ENCODE data around the gene CHKB. TPM values are rescaled to one million over a fixed set of nuclear protein-coding genes. Genes with fewer than 3 reads are reported as not detected.
A peak's percentile ranks its signal among the peaks of the same experiment; 100 is the strongest.

CHKB gene
- total RNA-seq, 2 experiments from 2014 or later, result 55.6 to 60.3 TPM

DNA sequence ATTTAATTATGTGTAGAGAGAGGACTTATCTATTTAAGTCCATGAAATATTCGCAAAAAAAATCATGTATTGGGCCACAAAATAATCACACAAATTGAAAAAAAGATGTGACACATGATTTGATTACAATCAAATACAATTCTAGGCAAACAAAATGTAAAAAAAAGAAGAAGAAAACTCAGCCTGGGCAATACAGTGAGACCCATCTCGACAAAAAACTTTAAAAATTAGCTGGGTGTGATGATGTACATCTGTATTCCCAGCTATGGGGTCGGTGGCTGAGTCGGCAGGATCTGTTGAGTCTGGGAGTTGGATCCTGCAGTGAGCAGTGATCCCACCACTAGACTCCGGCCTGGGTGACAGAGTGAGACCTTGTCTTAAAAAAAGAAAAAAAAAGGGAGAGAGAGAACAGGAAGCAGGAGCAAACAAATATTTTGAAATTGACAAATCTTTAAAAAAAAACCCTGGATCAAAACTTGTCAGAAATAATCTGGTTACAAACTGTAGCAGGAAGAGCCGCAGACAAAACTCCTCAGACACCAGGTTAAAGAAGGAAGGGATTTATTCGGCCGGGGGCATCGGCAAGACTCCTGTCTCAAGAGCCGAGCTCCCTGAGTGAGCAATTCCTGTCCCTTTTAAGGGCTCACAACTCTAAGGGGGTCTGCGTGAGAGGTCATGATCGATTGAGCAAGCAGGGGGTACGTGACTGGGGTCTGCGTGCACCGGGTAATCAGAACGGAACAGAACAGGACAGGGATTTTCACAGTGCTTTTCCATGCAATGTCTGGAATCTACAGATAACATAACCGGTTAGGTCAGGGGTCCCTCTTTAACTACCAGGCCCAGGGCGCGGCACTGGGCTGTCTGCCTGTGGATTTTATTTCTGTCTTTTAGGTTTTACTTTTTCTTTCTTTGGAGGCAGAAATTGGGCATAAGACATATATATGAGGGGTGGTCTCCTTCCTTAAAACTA is 49.5 kb downstream of the CHKB start:
- ATAC-seq (no peak), DNase-seq (no peak)
- Mint-ChIP-seq H3K36me3 (ENCODE audit: low read depth) (peaks cover 9% of the 10 kb centered on the region), H3K9me3 (no peaks in the 10 kb centered on the region), H3K4me1 (ENCODE audit: low read depth) (peaks cover 29% of the 10 kb centered on the region), H3K4me3 (peak overlapping the region; percentile 89), H3K27me3 (no peaks in the 10 kb centered on the region), H3K27ac (peak overlapping the region; percentile 87)
- ChIA-PET CTCF (interaction anchor here (1.4 to 3.3 kb wide), 2 partner anchors 8 to 12 kb away, joined by 6 to 19 read pairs; partner anchors contain the start of genes KLHDC7B and SCO2), POLR2A (interaction anchor here (0.9 to 2.9 kb wide), 6 partner anchors 7 to 88 kb away, joined by 3 to 20 read pairs (median 6); partner anchors contain the start of gene KLHDC7B)
- intact Hi-C loops (cut with micrococcal nuclease), result no loop called here
- TF ChIP-seq, protein P1, sequence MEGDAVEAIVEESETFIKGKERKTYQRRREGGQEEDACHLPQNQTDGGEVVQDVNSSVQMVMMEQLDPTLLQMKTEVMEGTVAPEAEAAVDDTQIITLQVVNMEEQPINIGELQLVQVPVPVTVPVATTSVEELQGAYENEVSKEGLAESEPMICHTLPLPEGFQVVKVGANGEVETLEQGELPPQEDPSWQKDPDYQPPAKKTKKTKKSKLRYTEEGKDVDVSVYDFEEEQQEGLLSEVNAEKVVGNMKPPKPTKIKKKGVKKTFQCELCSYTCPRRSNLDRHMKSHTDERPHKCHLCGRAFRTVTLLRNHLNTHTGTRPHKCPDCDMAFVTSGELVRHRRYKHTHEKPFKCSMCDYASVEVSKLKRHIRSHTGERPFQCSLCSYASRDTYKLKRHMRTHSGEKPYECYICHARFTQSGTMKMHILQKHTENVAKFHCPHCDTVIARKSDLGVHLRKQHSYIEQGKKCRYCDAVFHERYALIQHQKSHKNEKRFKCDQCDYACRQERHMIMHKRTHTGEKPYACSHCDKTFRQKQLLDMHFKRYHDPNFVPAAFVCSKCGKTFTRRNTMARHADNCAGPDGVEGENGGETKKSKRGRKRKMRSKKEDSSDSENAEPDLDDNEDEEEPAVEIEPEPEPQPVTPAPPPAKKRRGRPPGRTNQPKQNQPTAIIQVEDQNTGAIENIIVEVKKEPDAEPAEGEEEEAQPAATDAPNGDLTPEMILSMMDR (IDR thresholded peaks at IDR 0.05), result no peak

DNA sequence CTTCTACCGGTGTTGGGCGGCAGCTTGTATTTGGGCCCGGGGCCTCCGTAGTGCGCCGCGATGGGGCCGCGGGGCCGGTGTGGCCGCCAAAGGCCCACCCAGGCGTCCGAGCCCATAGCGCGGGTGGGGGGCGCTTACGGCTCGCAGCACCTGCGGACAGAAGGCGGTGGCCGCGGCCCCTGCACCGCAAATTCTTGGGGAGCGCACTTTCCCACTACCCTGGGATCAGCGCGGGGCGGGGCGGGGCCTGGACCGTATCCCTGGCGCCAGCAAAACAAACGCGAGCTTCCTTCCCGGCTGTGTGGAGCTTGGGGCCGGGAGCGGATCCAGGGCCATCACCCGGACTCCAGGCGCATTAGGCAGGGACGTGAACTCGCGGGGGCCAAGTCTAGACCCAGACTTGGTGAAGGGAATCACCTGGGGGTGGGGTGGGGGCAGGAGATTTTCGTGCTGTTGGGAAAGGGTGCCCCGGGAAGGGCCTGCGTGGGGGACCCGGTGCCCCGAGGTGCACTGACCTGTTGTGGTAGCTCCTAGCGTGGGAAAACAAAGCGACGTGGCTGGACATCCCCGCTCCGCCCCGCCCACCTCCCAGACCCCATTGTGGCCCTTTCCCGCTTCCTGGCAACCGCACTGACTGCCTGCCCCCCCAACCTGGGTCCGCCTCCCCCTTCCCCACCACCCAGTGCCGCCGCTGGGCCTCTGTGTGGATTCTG is 50.5 kb downstream of the CHKB start:
- no peaks in the 10 kb centered on the region for H3K27me3 Mint-ChIP-seq
- DNase-seq (no peak), ATAC-seq (no peak)
- H3K27ac Mint-ChIP-seq, result peak overlapping the region; percentile 98
- intact Hi-C loops (cut with micrococcal nuclease), result no loop called here
- TF ChIP-seq, protein P1 (IDR thresholded peaks at IDR 0.05), result no peak
- no peaks in the 10 kb centered on the region for H3K9me3 Mint-ChIP-seq
- peaks cover 18% of the 10 kb centered on the region for H3K36me3 Mint-ChIP-seq (ENCODE audit: low read depth)
- peak overlapping the region; percentile 89 for H3K4me3 Mint-ChIP-seq
- ChIA-PET CTCF (interaction anchor here (1.3 to 1.7 kb wide), 3 partner anchors 13 to 89 kb away, joined by 6 to 7 read pairs (median 6); partner anchors contain the start of gene KLHDC7B), POLR2A (interaction anchor here (0.9 to 2.9 kb wide), 11 partner anchors 8 to 90 kb away, joined by 3 to 20 read pairs (median 5); partner anchors contain the start of genes KLHDC7B, LMF2 and NCAPH2)
- peaks cover 32% of the 10 kb centered on the region for H3K4me1 Mint-ChIP-seq (ENCODE audit: low read depth)

DNA sequence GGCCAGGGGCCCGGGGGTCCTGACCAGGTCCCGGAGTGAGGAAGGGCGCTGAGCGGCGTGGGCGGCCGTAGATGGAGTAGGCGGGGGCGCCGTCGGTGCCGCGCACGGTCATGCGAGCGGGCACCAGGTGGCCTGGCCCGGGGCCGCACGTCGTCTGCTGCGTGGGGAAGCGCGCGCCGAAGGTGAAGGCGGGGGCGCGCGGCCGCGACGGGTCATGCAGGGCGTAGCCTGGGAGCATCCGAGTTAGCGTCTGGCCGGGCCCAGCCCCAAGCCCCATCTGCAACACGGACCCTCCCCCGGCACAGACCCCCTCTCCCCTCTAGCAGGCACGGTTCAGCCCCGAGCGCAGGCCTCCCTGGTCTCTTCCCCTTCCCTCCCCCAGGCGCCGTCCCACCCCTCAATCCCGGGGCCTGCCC is 51.1 kb downstream of the CHKB start:
- Mint-ChIP-seq H3K9me3 (no peaks in the 10 kb centered on the region), H3K4me1 (ENCODE audit: low read depth) (peaks cover 36% of the 10 kb centered on the region), H3K27me3 (no peaks in the 10 kb centered on the region), H3K36me3 (ENCODE audit: low read depth) (peaks cover 20% of the 10 kb centered on the region), H3K27ac (peak overlapping the region; percentile 98), H3K4me3 (peak overlapping the region; percentile 89)
- ChIA-PET POLR2A (interaction anchor here (0.9 to 2.9 kb wide), 11 partner anchors 9 to 90 kb away, joined by 3 to 20 read pairs (median 5); partner anchors contain the start of genes KLHDC7B, LMF2 and NCAPH2), CTCF (interaction anchor here (1.3 to 1.7 kb wide), 2 partner anchors 16 to 90 kb away, joined by 6 to 7 read pairs; no protein-coding TSS in a partner anchor)
- peak; percentile 38 for ATAC-seq
- intact Hi-C loops (cut with micrococcal nuclease), result no loop called here
- DNase-seq, result peak; percentile 85
- TF ChIP-seq, protein P1 (IDR thresholded peaks at IDR 0.05), result no peak

DNA sequence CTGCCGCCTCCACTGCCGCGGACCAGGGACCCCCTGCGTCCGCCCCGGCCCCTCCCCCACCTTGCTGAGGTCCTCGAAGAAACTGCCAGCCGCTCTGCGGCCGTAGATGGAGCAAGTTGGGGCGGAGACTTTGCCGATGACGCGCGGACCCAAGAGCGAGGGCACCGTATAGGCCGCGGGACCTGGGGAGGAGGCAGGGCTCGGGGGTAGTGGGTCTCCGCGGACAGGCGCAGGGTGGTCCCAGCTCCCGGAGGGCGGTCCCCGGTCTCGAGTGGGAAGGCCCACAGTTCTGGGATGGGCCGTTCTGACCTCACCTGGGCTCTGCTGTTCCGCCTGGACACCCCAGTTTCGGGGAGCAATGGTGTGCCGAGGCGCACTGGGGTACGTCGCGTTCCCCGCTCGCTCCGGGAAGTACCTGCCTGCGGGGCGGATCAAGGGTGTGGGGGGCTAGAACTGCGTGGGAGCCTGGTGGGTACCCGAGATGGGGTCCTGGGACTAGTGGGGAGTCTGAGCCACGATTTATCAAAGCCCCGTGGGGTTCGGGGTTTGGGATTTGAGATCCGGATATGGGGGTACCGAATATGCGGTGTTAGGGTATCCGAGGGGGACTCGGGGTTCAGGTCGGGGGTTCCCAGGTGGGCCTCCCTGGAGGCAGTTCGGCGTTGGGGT is 51.6 kb downstream of the CHKB start:
- ChIA-PET CTCF (interaction anchor here (1.3 to 1.7 kb wide), 2 partner anchors 17 to 90 kb away, joined by 6 to 7 read pairs; no protein-coding TSS in a partner anchor), POLR2A (interaction anchor here (0.6 to 2.9 kb wide), 10 partner anchors 9 to 91 kb away, joined by 3 to 20 read pairs (median 6); partner anchors contain the start of genes KLHDC7B, LMF2 and NCAPH2)
- TF ChIP-seq, protein P1 (IDR thresholded peaks at IDR 0.05), result no peak

More for the DNA sequence above, 51.6 kb downstream of the CHKB start:
- H3K36me3 Mint-ChIP-seq (ENCODE audit: low read depth), result peaks cover 20% of the 10 kb centered on the region
- H3K4me1 Mint-ChIP-seq (ENCODE audit: low read depth), result peaks cover 36% of the 10 kb centered on the region
- no peaks in the 10 kb centered on the region for H3K9me3 Mint-ChIP-seq
- ATAC-seq (peak; percentile 51), DNase-seq (peak; percentile 93)
- H3K27me3 Mint-ChIP-seq, result no peaks in the 10 kb centered on the region
- intact Hi-C loops (cut with micrococcal nuclease), result no loop called here
- peak overlapping the region; percentile 89 for H3K4me3 Mint-ChIP-seq
- peak overlapping the region; percentile 98 for H3K27ac Mint-ChIP-seq

All from activated CD8-positive, alpha-beta T cell treated with anti-CD3 and anti-CD28 coated beads for 36 hours (primary cell).